Uterus (tissue), 4 donors: Measurements from ENCODE around the gene C14orf119. TPM values are rescaled to one million over a fixed set of nuclear protein-coding genes. Genes with fewer than 3 reads are reported as not detected.

ENCODE experiments used
- DNase-seq, 2 donors: peaks; one replicate each; pipeline ENCODE4 v3.0.0-alpha.2; 2019 to 2020
- H3K27ac ChIP-seq, 2 donors: fragments of 200-600 bp; sonication (generic); 1 replicate in 1 of 2; 2 replicates in 1 of 2; pipeline ENCODE4 v1.5.1; 2016 to 2018
- H3K27me3 ChIP-seq, 2 donors: fragments of 200-600 bp; sonication (generic); one replicate each; pipeline ENCODE4 v1.5.1; 2018 to 2019; ENCODE audit warnings: control low read depth in 1 of 2
- H3K36me3 ChIP-seq, 2 donors: fragments of 200-600 bp; sonication (generic); one replicate each; pipeline ENCODE4 v1.5.1; 2019; ENCODE audit warnings: control low read depth in 1 of 2
- H3K4me1 ChIP-seq, 2 donors: fragments of 200-600 bp; sonication (generic); one replicate each; pipeline ENCODE4 v1.5.1; 2018 to 2019; ENCODE audit warnings: control low read depth in 1 of 2
- H3K4me3 ChIP-seq, 2 donors: fragments of 200-600 bp; sonication (generic); 1 replicate in 1 of 2; 2 replicates in 1 of 2; pipeline ENCODE4 v1.5.1; 2018 to 2019; ENCODE audit warnings: mild to moderate bottlenecking in 1 of 2
- H3K9me3 ChIP-seq, 2 donors: fragments of 200-600 bp; sonication (generic); one replicate each; pipeline ENCODE4 v1.5.1; 2019; ENCODE audit warnings: control low read depth in 1 of 2
- CTCF ChIP-seq, 4 experiments: fragments of 200-600 bp in 2 of 4; fragments of 450-650 bp in 2 of 4; sonication (generic) in 2 of 4; IDR thresholded peaks; one replicate each; pipeline ENCODE4 v1.5.1; 2016 to 2019; ENCODE audit warnings: antibody characterized with exemption in 4 of 4, mild to moderate bottlenecking in 2 of 4, moderate library complexity in 1 of 4
- POLR2A ChIP-seq, 2 donors: fragments of 450-650 bp; IDR thresholded peaks; one replicate each; pipeline ENCODE4 v1.6.1; 2016; ENCODE audit warnings: antibody characterized with exemption in 2 of 2, mild to moderate bottlenecking in 1 of 2, moderate library complexity in 1 of 2
- intact Hi-C: fragments of 100-400 bp; cut with DNase I; formaldehyde crosslinking; loops from one replicate; pipeline ENCODE4 v1.15.1; 2023; ENCODE audit warnings: low total_unique reads
- total RNA-seq, 4 donors: library from RNA; depleted of rRNA in 3 of 4; stranded (reverse); fragments of >200 nt in 3 of 4; gene quantifications; one replicate each; pipeline versions ENCODE4 v1.1.0 to v1.2.4, GENCODE V29; 2014 to 2023
- donor health status: DM: yes; HTN: yes; CAD: no.

The C14orf119 gene
- total RNA-seq, 4 donors from 2014 or later: 12.3 to 41.6 (median 26.7) TPM

GRCh38 chr14:23093991-23094665 lies 1.2 kb upstream of the C14orf119 start:
- Histone ChIP-seq H3K27ac (peak overlapping the region; percentile 99 to 100), H3K4me1 (no peaks in the 10 kb centered on the region), H3K36me3 (no peaks in the 10 kb centered on the region), H3K27me3 (no peaks in the 10 kb centered on the region), H3K4me3 (peak overlapping the region; percentile 92 to 99), H3K9me3 (no peaks in the 10 kb centered on the region)
- intact Hi-C loops: no loop called here
- TF ChIP-seq CTCF (IDR thresholded peaks at IDR 0.05) (peak in 1 of 4 experiments; percentile 11), POLR2A (IDR thresholded peaks at IDR 0.05) (no peak)
- no peak for DNase-seq

- no peaks in the 10 kb centered on the region for H3K9me3 ChIP-seq
- H3K36me3 ChIP-seq: no peaks in the 10 kb centered on the region
- H3K4me1 ChIP-seq: no peaks in the 10 kb centered on the region
- peak in 1 of 2 donors; percentile 82 for DNase-seq
- intact Hi-C loops: no loop called here
- peak within 1 kb of the TSS; percentile 92 to 99 for H3K4me3 ChIP-seq
- TF ChIP-seq POLR2A (IDR thresholded peaks at IDR 0.05) (peak; percentile 53 to 92), CTCF (IDR thresholded peaks at IDR 0.05) (no peak)
- H3K27me3 ChIP-seq: no peaks in the 10 kb centered on the region
- peak within 1 kb of the TSS; percentile 99 to 100 for H3K27ac ChIP-seq
Measured at GRCh38 chr14:23094666-23095195, 574 bp upstream of the C14orf119 start, which contains the start of gene ACIN1. Gene ACIN1, minus strand, starts transcription at chr14:23095136. Its CDS starts 24 bp downstream, at chr14:23095112.

- H3K9me3 ChIP-seq: no peaks in the 10 kb centered on the region
- no peak overlapping the region for H3K27ac ChIP-seq
- TF ChIP-seq POLR2A (IDR thresholded peaks at IDR 0.05) (no peak), CTCF (IDR thresholded peaks at IDR 0.05) (no peak)
- intact Hi-C loops: no loop called here
- H3K36me3 ChIP-seq: no peaks in the 10 kb centered on the region
- no peak overlapping the region for H3K4me3 ChIP-seq
- no peaks in the 10 kb centered on the region for H3K27me3 ChIP-seq
- DNase-seq: no peak
- no peaks in the 10 kb centered on the region for H3K4me1 ChIP-seq
Measured at GRCh38 chr14:23097786-23098185, 2.5 kb downstream of the C14orf119 start.

- no peaks in the 10 kb centered on the region for H3K36me3 ChIP-seq
- no peaks in the 10 kb centered on the region for H3K9me3 ChIP-seq
- TF ChIP-seq CTCF (IDR thresholded peaks at IDR 0.05): no peak
- no peak for TF ChIP-seq POLR2A (IDR thresholded peaks at IDR 0.05)
- DNase-seq: no peak
- no peak overlapping the region for H3K27ac ChIP-seq
- no peaks in the 10 kb centered on the region for H3K4me1 ChIP-seq
- H3K27me3 ChIP-seq: no peaks in the 10 kb centered on the region
- intact Hi-C loops: no loop called here
- H3K4me3 ChIP-seq: no peak overlapping the region
Measured at GRCh38 chr14:23099212-23099861, 4.0 kb downstream of the C14orf119 start.
